ENCODE data around the gene ZFP57. TPM values are rescaled to one million over a fixed set of nuclear protein-coding genes. Genes with fewer than 3 reads are reported as not detected.
A peak's percentile ranks its signal among the peaks of the same experiment; 100 is the strongest.

ZFP57 gene
- total RNA-seq, 4 donors from 2014 or later = 0.76 TPM; not detected in 3

- Histone ChIP-seq H3K9me3 (no peaks in the 10 kb centered on the region), H3K4me1 (peaks cover 22% of the 10 kb centered on the region), H3K27me3 (no peaks in the 10 kb centered on the region), H3K27ac (peak within 1 kb of the TSS; percentile 85), H3K36me3 (peaks cover 18% of the 10 kb centered on the region), H3K4me3 (peak within 1 kb of the TSS; percentile 75)
- peak in 1 of 2 donors; percentile 21 for TF ChIP-seq POLR2A (IDR thresholded peaks at IDR 0.05)
- TF ChIP-seq EP300 (IDR thresholded peaks at IDR 0.05) = no peak
- no peak for TF ChIP-seq CTCF (IDR thresholded peaks at IDR 0.05)
- TF ChIP-seq POLR2AphosphoS5 (IDR thresholded peaks at IDR 0.05) = peak in 1 of 3 donors; percentile 59
- peak; percentile 90 to 94 for DNase-seq (ENCODE audit: low spot score in 2 of 2)
- 1% methylated on average over 26 of the region's 26 CpGs for WGBS
These were observed 42.3 kb upstream of the ZFP57 start, which contains the start of gene HLA-F for GRCh38 chr6:29723262-29723665. Gene HLA-F, plus strand, starts transcription at chr6:29723434. Its CDS starts 30 bp downstream, at chr6:29723464.

- Histone ChIP-seq H3K4me1 (peaks cover 18% of the 10 kb centered on the region), H3K27me3 (no peaks in the 10 kb centered on the region), H3K4me3 (no peak overlapping the region), H3K9me3 (no peaks in the 10 kb centered on the region), H3K36me3 (no peaks in the 10 kb centered on the region), H3K27ac (no peak overlapping the region)
- no peak for DNase-seq (ENCODE audit: low spot score in 2 of 2)
- TF ChIP-seq CTCF (IDR thresholded peaks at IDR 0.05) (no peak), POLR2A (IDR thresholded peaks at IDR 0.05) (no peak)
- WGBS = 45% methylated on average over 2 of the region's 2 CpGs
These were observed 39.9 kb upstream of the ZFP57 start for GRCh38 chr6:29720863-29721262.

- Histone ChIP-seq H3K9me3 (no peaks in the 10 kb centered on the region), H3K4me3 (no peak overlapping the region), H3K36me3 (no peaks in the 10 kb centered on the region), H3K27me3 (peaks cover 11% of the 10 kb centered on the region), H3K27ac (no peak overlapping the region), H3K4me1 (no peaks in the 10 kb centered on the region)
- TF ChIP-seq EP300 (IDR thresholded peaks at IDR 0.05) = no peak
- TF ChIP-seq POLR2AphosphoS5 (IDR thresholded peaks at IDR 0.05) = no peak
- no peak for TF ChIP-seq CTCF (IDR thresholded peaks at IDR 0.05)
- TF ChIP-seq POLR2A (IDR thresholded peaks at IDR 0.05) = no peak
- DNase-seq (ENCODE audit: low spot score in 2 of 2) = no peak
- WGBS = 92% methylated on average over 7 of the region's 8 CpGs
These were observed 29.5 kb upstream of the ZFP57 start for GRCh38 chr6:29710281-29710941.

- no peak for TF ChIP-seq CTCF (IDR thresholded peaks at IDR 0.05)
- no peak for TF ChIP-seq POLR2AphosphoS5 (IDR thresholded peaks at IDR 0.05)
- no peak for TF ChIP-seq EP300 (IDR thresholded peaks at IDR 0.05)
- no peak for TF ChIP-seq POLR2A (IDR thresholded peaks at IDR 0.05)
- peaks cover 11% of the 10 kb centered on the region for H3K27me3 ChIP-seq
- H3K4me1 ChIP-seq = no peaks in the 10 kb centered on the region
- no peak overlapping the region for H3K4me3 ChIP-seq
- WGBS = 47% methylated on average over 4 of the region's 4 CpGs
- H3K27ac ChIP-seq = no peak overlapping the region
- H3K36me3 ChIP-seq = no peaks in the 10 kb centered on the region
- DNase-seq (ENCODE audit: low spot score in 2 of 2) = no peak
- no peaks in the 10 kb centered on the region for H3K9me3 ChIP-seq
These were observed 28.2 kb upstream of the ZFP57 start for GRCh38 chr6:29709188-29709587.

- Histone ChIP-seq H3K36me3 (no peaks in the 10 kb centered on the region), H3K9me3 (no peaks in the 10 kb centered on the region), H3K4me1 (no peaks in the 10 kb centered on the region), H3K27ac (no peak overlapping the region), H3K27me3 (peaks cover 11% of the 10 kb centered on the region), H3K4me3 (no peak overlapping the region)
- no peak for DNase-seq (ENCODE audit: low spot score in 2 of 2)
- TF ChIP-seq POLR2A (IDR thresholded peaks at IDR 0.05) (no peak), POLR2AphosphoS5 (IDR thresholded peaks at IDR 0.05) (no peak), CTCF (IDR thresholded peaks at IDR 0.05) (no peak), EP300 (IDR thresholded peaks at IDR 0.05) (no peak)
- 68% methylated on average over 11 of the region's 11 CpGs for WGBS
These were observed 27.7 kb upstream of the ZFP57 start for GRCh38 chr6:29708432-29709179.

All from suprapubic skin (tissue), 4 donors.